Stimulated activated CD4-positive, alpha-beta T cell treated with anti-CD3 and anti-CD28 coated beads, Interleukin-2, amount 100 ng/mL, for 24 hours (primary cell): ENCODE measurements around the gene SGSH.
"Not testable (repeated sequence)": the region's sequence is repeated elsewhere in the genome, so short reads cannot be mapped to it uniquely, and the experiment has no call there.

ENCODE experiments used
- DNase-seq, 2 donors: peaks; one replicate each; pipeline ENCODE4 v3.0.0-alpha.2; 2020

The SGSH gene

DNA sequence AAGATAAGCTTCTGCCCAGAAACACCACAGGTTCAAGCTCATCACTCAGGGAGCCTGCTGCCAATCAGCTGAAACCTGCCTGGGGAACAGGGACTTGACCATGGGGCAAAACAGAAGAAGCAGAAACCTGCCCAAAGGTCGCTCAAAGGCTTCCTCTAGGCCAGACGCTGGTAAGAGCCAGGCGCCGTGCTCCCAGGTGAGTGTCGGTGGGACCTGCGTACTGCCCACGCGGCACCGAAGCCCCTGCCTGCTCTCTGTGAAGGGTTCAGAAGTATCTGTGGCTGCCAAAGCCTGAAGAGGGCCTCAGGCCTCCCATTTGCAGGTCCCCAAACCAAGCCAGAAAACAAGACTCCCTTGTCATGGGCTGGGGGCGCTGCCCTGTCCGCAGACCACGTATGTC is 10.4 kb downstream of the SGSH start:
- DNase-seq = no peak

GRCh38 chr17:80208050-80208449 is 12.1 kb downstream of the SGSH start:
- DNase-seq = no peak

DNA sequence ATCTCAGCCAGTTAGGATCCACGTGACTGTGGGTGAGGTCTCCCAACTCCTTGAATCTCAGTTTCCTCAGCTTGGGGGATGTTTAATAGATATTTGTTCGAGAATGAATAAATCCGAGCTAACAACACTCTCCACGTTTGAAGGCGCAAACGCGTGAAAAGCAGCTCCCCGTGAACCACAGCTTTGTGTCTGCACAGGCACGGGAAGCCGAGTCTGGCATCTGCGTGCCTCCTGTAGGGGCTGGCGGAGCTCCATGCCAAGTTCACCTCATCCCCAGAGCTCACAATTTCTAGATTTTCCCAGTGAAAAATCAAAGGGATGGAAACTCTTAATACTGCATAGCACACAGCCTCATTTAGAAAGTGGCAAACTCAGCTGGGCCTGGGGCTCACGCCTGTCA is 14.3 kb downstream of the SGSH start:
- no peak for DNase-seq

GRCh38 chr17:80204626-80205468 is 15.3 kb downstream of the SGSH start:
- DNase-seq = no peak

DNA sequence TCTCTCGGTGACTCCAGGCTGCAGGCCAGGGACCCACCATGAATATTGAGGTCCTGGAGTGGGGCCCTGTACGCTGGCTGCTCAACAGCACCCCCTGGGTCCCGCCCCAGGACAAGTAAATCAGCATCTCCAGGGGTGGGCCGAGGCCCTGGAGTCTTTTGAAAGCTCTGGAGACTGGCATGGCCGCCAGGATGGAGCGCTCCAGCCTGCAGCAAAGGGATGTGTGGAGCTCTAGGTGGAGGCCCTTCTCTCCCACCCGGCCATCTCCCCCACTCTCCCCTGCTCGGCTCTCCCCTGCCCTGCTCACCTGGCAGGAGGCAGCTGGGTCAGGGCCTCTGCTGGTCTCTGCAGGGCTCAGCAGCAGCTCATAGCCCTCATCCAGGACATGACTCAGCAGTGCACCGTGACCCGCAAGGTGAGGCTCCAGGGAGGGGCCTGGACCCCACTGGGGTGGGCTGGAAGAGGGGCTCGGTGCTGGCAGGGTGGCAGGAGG is 16.6 kb downstream of the SGSH start:
- no peak for DNase-seq

- no peak for DNase-seq
These were observed 17.9 kb downstream of the SGSH start for GRCh38 chr17:80202197-80202596.

GRCh38 chr17:80201446-80201845 is 18.7 kb downstream of the SGSH start:
- no peak for DNase-seq

GRCh38 chr17:80199295-80199694 is 20.8 kb downstream of the SGSH start:
- not testable (repeated sequence) for DNase-seq

GRCh38 chr17:80198144-80198661 is 21.9 kb downstream of the SGSH start:
- no peak for DNase-seq

- DNase-seq = no peak
These were observed 23.5 kb downstream of the SGSH start for GRCh38 chr17:80196652-80197051.

- DNase-seq = peak; percentile 62 to 72
These were observed 24.2 kb downstream of the SGSH start for GRCh38 chr17:80195671-80196529.

- no peak for DNase-seq
These were observed 25.0 kb downstream of the SGSH start for GRCh38 chr17:80195141-80195540.

- no peak for DNase-seq
These were observed 28.1 kb downstream of the SGSH start for GRCh38 chr17:80191865-80192661.

DNA sequence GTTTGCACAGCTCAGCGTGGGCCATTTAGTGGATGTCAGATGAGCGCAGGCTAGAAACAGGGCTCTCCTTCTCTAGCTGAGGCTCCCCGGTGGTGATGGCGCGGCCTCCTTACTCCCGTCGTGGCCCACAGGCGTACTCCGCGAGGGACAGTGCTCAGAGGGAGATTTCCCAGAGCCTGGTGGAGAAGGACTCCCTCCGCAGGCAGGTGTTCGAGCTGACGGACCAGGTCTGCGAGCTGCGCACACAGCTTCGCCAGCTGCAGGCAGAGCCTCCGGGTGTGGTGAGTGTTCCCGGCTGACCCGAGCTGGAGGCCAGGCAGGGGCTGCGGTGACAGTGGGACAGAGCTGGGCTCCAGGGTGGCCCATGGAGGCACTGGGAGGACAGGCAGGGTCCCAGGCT is 28.9 kb downstream of the SGSH start:
- no peak for DNase-seq

DNA sequence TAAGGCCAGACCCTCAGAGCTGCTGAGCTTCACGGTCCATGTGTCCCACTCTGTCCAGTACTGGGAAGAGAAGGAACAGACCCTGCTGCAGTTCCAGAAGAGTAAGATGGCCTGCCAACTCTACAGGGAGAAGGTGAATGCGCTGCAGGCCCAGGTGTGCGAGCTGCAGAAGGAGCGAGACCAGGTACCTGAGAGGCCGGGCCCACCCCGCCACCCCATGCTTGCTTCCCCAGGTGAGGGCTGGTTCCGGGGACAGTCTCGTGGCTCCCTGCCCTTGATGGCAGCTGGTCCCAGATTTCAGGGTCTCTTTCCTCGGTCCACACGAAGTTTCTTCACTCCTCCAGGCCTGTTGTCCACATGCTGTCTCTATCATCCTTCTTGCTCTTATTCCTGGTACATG is 29.4 kb downstream of the SGSH start:
- DNase-seq = no peak

DNA sequence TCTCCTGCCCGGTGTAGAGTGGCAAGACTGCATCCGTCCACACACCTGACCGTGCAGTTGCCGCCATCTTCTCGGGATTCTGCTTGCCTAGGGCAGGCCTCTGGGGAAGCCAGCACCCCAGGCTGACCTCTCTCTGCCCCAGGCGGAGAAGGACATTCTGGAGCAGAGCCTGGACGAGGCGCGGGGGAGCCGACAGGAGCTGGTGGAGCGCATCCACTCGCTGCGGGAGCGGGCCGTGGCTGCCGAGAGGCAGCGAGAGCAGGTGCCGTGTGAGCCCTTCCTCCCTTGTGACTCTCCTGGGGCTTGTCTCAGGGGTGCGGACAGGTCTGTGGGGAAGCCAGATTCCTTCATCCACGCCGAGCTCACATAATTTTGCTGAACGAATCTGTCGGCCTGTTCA is 30.5 kb downstream of the SGSH start:
- no peak for DNase-seq

- no peak for DNase-seq
These were observed 32.6 kb downstream of the SGSH start for GRCh38 chr17:80187515-80187941.

DNA sequence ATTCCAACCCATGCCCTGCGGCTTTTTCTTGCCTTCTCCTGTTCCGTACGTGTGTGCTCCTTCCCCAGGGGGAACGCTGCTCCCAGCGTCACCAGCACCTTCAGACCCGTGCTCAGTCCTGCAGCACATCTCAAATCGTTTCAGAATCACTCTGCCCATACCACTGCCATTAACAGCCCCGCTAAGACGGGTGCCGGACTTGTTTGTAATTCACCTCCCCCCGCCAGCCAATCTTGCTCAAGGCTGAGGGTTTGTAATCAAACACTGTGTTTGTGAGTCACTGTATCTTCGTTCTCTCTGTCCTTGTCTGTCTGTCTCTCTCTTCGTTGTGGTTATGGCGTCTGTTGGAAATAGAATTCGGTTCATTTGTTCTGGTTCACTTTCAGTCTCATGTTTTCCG is 33.0 kb downstream of the SGSH start:
- DNase-seq = no peak

GRCh38 chr17:80185968-80186367 is 34.2 kb downstream of the SGSH start:
- DNase-seq = no peak

DNA sequence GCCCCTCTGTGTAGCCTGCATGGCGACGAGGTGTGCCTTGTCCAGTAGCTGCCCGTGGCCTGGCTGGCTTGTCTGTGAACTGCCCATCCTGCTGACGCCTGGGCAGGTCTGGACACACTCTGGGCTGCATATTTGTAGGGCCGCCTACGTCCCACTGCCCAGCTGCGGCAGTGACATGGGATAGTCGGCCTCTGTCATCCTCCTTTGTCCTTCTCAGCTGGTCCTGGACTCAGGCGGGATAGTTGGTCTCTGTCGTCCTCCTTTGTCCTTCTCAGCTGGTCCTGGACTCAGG is 35.8 kb downstream of the SGSH start:
- no peak for DNase-seq

GRCh38 chr17:80183581-80184422 is 36.3 kb downstream of the SGSH start:
- DNase-seq = no peak

DNA sequence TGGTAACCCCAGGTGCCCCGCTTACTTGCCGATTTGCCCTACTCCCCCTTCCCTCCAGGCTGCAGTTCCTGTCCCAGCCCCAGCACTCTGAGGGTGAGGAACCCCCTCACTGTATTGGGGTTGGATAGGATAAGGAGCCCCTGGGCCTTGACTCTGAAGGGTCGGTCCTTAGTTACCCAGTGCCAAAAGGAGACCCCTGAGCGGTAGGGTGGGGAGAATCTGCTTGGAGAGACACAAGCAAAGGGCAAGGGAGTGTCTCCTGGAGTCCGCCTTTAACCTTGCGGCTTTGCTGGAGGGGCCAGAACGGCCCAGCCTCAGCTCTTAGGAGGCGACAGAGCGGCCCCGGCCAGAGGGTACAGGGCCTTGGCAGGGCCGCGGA is 37.3 kb downstream of the SGSH start:
- DNase-seq = no peak
